HG03108 (cell line): Measurements from ENCODE around the gene KCNH2.
A peak's percentile ranks its signal among the peaks of the same experiment; 100 is the strongest.
"Not testable (repeated sequence)": the region's sequence is repeated elsewhere in the genome, so short reads cannot be mapped to it uniquely, and the experiment has no call there.

Experiments used
- ATAC-seq: cut with Tn5 transposase; IDR thresholded peaks from one replicate; pipeline ENCODE4 v1.9.1; 2021; ENCODE audit warnings: moderate library complexity; ENCODE audit not compliant: unreplicated experiment

Gene KCNH2

DNA sequence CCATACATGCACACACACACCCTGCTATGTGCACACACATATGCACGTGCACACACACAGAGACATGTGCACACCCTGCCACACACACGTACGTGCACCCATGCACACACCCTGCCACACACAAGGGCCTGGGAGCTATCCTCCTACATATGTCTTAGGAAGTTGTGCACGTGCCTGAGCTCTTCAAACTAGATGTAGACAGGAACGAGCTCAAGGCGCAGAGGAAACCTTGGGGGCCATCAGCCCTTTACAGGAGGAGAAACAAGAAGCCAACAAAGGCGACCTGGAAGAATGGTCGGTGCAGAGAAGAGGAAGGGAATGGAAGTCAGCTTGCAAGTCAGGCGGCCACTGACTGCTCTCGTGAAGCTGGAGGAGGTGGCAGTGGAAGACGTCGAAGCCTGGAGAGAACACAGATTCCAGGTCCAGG lies 67.1 kb downstream of the KCNH2 start:
- ATAC-seq, result no peak

DNA sequence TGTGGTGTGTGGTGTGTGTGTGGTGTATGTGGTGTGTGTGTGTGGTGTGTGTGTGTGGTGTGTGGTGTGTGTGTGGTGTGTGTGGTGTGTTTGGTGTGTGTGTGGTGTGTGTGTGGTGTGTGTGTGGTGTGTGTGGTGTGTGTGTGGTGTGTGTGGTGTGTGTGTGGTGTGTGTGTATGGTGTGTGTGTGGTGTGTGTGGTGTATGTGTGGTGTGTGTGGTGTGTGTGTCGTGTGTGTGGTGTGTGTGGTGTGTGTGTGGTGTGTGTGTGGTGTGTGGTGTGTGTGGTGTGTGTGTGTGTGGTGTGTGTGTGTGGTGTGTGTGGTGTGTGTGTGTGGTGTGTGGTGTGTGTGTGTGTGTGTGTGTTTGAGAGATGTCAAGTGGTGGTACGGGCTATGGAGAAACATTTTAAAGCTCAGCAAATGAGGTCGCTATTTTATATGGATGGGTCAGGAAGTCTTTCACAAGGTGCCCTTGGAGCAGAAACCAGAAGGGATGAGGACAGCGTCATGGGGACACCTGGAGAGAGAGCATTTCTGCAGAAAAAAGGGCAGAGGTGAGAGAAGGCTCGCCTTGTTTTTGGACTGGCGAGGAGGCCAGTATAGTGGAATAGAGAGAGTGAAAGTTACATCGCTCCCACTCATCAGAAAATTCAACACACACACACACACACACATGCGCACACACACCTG lies 67.7 kb downstream of the KCNH2 start:
- not testable (repeated sequence) for ATAC-seq

DNA sequence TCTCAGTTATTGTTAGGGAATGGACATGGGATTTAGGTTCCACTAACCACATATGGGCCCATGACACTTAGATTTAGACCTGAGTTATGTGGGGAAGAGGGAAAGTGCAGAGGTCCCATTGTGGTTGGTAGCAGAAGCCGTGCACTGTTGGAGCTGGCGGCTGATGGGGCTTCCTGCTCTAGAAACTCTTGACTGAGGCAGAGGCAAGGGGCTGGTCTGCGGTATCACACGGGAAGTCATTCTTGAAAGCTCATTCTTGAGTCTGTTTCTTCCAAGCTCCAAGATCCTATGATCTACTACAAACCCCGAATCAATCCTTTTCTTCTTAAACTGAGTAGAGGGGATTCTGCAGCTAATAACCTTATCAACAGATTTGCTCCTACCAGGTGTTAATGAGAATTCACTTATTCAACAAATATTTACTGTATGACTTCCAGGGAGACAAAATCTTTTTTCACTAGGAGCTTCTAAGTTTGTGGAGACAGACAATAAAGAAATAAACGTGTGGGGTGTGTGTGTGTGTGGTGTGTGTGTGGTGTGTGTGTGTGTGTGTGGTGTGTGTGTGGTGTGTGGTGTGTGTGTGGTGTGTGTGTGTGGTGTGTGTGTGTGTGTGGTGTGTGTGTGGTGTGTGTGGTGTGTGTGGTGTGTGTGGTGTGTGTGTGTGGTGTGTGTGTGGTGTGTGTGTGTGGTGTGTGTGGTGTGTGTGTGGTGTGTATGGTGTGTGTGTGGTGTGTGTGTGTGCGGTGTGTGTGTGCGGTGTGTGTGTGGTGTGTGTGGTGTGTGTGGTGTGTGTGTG lies 68.7 kb downstream of the KCNH2 start:
- no peak for ATAC-seq

DNA sequence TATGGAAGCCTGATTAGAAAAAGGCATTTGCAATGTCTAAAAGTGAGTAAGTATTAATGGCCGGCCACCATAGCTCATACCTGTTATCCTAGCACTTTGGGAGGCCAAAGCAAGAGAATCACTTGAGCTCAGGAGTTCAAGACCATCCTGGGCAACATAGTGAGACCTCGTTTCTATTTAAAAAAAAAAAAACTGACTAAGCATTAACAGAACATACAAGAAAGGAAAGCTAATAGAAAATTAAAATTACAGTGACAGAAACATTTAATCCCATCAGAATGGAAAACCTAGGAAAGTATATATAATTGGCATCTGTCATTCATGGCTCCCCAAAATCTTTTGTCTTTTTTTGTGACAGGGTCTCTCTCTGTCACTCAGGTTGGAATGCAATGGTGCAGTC lies 69.9 kb downstream of the KCNH2 start:
- ATAC-seq, result no peak

DNA sequence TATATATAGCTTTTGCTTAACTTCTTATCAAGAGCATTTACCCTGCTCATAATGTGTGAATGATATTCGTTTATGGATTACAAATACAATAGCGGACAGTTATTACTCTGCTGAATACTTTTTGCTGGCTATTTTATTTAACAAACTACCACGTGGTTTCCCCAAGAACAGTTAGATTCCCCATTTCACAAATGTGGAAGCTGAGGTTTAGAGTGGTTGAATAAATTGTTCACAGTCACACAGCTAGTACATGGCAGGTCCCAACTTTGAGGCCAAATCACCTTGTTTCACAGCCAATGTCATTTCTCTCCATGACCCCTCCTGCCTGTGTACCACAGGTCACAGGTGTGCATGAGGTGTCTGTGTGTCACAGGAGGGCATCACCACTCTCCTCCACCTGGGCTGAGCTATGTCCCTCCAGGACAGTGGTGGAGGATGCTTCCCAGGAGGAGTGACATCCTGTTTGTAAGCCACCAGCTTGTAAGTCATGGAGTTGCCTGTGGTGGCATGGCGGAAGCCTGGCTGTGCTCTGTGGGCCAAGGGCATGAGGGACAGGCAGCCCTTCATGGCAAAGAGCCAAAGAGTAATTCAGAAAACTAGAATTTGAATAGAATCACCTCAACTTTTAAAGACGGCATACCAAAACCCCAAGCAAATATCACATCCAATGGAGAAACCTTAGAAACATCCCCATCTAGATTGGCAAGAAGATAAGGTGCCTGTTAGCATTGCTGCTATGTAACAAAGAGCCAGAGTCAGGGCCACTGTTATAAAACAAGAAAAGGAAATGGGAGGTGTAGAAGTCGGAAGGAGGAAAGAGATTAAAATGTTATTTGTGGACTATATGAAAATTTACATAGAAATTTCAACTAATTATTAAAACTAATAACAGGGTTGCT lies 73.9 kb downstream of the KCNH2 start:
- ATAC-seq, result no peak

DNA sequence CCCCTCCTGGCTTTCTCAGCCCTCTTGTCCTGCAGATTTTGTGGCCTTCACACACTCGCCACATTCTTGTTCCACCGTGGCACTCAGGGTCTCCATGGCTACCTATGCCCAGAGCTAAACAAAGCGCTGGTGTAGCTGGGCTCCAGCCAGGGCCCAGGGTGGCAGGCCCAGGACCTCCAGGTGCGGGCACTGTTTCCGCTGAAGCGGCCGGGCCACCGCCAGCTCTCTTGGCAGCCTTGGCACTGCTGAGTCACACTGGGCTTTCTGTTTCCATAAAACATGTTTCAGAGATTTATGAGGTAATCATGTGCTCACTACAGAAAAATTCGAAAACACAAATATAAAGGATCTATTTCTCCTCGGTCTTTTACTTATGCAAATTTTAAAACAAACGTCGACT lies 74.5 kb downstream of the KCNH2 start:
- no peak for ATAC-seq

DNA sequence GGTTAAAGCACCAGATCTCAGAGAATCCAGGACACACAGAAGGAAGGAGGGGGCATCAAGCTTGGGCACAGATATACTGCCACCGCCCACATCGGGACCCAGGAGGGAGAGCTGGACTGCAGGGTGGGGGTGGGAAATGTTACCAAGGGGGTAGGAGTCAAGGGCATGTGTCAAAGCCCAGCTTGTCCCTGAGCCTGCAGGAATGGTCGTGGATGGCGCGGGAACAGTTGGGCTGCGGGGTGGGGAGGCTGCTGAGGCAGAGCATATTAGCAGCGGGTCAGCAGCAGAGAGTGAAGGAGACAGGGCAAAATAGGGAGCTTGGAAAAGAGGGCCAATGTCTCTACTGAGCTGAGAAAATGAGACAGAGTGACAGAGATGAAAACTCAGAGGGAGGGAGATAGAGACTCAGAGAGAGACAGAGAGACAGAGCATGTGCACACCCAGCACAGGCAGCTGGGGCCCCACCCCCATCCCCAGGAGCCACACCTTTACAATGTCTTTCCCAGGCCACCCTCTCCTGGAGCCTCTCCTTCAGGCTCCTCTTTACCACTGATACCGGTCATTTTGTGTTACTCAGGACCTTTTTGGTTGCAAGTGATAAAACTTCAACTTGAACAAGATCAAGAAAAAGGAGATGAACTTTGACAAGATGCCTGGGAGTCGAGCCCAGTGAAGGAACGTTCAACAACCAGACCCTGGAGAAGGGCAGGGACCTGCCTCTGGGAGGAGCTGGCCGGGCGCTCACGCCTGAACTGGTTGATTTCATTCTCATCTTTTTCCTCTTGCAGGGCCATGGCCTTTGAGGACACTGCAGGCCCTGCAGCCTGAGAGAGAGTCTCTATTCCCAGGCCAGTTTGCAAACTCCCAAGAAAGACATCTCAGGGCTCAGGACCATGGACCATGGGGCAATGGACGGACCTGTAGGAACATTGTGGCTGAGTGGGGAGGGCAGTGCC lies 75.8 kb downstream of the KCNH2 start:
- ATAC-seq, result no peak

DNA sequence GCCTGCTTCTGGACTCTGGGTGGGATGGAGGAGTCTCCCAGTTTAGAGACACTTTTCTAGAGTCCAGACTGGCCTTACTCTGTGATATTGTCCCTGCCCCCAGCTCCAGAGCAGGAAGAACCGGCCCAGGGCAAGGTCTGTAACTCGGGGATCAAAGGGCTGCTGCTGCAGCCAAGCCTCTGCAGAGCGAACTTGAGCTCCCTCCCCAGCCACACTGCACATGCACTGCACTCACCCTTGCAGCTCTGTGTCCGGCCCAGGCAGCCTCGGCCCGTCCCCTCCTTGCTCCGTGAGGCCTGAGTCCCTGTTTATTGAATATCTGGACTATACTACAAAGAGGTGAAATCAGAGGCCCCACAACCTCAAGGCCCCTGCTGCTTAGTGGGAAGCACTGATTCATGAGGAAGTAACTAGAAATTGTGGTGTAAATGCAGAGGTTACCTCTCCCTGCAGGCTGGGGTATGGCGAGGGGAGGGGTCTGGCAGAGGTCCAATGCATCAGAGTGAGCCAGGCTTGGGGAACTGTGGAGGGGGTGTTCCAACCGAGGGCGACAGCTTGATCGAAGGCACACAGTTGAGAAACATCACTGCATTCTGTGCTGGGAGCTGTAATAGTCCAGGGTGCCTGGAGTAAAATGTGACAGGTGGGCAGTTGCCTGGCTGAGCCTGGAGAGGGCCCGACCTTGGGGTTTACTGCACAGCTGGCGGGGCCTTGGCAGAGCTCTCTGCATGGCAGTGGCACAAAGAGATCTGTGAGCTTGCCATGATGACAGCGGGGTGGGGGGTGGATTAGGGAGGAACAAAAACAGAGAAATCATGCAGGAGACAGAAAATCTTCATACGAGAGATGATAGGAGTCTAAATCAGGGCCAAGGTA lies 76.7 kb downstream of the KCNH2 start:
- no peak for ATAC-seq

DNA sequence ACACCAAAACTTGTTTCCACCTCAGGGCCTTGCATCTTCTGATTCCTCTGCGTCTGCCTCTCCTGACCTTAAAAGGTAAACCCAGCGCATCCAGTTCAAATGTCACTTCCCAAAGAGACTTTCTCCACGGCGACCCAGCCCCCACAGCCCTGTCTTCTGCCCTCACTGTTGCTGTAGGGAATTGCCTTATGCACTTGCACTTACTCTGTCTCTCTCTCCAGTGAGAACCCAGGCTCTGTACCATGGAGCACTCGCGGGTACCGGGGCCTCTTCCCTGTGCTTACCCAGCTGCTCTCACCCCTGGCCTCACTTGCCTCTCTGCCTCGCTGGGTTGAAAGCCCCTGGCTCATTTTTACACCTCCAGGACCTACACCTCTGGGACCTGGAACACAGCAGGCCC lies 77.4 kb downstream of the KCNH2 start:
- no peak for ATAC-seq

DNA sequence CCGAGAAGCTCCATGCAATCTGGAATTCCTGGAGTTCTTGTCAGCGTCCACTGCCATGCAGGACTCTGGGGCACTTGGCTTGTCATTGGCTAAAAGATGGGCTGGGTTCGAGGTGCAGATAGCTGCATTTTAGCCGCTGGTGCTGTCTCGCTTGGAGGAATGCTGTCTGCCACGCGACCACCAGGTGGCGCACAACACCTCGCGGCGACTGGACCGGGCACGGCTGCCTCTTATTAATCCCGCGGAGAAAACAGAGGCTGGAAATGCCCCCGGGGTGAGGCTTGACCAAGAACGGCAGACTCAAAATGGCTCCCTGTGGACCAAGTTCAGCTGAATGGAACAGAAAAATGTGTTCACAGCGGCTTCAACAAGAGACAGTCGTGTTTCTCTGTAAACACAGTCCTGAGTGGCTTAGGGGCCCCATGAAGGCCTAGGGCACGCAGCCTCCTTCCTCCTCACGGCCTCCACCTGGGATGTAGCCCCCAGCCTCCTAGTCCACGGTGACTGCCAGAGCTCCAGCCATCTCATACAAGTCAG lies 79.6 kb downstream of the KCNH2 start:
- no peak for ATAC-seq

DNA sequence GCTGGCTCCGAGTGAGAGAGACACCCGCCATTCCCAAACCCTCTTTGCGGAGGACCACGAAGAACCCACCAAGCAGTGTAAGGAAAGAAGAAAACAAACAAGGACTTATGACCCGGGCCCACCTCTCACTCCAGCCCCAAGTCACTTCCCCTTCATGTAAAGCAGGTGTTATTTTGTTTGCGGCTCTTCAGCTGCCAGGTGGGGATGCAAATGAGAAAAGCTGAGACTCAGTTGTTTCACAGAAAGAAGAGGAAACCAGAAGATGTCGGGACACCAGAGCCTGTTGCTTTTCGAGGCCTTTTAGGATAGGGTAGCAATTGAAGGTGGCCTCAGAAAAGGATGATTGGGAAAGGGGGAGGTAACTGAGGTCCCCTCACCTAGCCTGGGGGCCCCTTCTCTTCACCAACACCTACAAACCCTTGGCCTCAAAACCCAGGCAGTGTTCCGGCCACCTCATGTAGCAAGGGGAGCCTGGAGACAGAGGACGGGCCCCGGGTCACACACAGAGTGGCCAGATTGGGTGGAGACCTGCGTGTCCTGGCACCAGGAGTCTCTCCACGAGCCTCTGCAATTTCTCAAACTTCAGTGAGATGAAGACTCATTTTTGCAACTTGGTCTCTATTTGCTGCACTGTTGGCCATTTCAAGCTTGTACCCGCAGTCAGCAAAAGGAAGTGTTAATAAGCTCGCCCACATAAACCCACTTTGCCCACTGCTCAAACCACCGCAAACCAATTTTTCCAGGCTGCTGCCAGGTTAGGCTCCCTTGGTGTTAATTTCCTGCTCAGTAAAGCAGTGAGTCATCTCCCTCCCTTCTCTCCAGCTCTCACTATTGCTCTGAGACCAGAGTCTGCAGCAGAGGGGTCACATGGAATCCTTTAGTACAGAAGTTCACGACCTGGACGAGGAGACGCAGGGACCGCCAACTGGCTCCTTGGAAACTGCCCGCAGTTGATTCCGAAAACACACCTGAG lies 80.3 kb downstream of the KCNH2 start:
- peak; percentile 55 for ATAC-seq

DNA sequence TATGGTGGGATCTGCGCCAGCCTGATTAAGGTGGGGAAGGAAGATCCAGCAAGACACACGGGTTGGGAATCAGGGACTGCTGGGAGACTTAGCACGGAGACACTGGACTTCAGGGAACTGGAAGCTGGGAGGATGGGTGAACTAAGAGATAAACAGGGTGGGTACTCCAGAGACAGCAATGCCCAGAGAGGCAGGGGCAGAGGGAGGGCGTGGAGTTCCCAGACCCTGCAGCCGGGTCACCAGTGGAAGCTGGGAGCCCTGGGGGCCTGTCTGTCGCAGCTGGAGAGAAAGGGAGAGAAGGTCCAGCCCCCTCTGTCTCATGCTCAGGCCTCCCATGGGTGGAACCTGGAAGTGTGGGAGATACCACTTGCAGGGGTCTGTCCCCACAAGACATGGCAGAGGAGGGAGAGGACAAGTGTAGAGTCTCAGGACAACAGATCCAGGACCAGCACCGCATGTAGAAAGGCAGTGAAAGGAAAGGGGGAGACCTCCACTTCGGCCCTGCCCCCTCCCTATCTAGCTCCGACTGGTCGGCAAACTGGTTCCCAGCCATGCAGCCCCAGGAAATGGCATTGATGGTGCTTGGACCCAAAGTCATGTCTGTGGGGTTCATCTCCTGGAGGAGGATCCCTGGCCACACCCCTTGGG lies 81.4 kb downstream of the KCNH2 start:
- ATAC-seq, result no peak

DNA sequence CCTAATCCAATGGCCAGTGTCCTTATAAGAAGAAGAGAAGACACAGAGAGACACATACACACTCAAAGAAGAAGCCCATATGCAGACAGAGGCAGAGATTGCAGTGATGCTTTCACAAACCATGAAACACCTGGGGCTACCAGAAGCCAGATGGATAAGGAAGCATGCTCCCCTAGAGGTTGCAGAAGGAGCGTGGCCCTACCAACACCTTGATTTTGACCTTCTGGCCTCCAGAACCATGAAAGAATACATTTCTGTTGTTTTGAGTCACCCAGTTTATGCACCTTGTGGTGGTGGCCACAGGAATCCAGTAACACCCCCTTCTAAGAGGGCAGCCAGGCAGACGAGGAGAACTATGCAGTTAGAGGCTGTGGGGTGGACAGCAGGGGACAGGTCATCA lies 82.3 kb downstream of the KCNH2 start:
- ATAC-seq, result no peak
